UCSD-AML1 (cell line): ENCODE results near the gene HSPG2.
"Not testable (repeated sequence)": the region's sequence is repeated elsewhere in the genome, so short reads cannot be mapped to it uniquely, and the experiment has no call there.

ENCODE experiments used
- DNase-seq: peaks from one replicate; lab custom pipeline; 2025; ENCODE audit not compliant: unreplicated experiment; lab: John Stamatoyannopoulos, UW

Gene HSPG2

DNA sequence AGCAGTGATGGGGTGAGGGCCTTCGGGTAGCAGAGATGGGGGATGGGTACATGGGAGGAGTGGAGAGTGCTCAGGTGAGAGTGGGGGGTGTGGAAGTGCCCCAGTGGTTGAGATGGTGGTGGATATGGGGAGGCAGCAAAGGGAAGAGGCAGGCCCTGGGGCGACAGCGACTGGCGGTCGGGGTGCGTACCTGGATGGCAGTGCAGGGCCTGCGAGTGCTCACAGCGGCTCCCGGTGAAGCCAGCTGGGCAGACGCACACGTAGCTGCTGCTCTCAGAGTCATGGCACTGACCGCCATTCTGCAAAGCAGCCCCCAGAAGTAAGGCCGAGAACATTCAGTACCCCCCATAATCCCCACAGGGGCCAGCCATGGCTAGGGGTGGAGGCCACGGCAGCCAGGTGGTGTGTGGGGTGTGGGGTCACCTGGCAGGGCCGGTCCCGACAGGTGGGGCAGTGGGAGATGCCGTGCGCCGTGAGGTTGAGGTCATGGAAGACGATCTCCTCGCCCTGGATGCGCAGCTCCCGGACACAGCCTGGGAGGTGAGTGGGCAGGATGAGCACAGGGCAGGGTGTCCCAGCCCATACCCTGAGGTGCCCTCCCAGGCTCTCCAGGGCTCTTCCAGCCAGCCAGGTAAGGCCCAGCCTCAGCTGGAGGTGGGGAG lies 106.2 kb downstream of the HSPG2 start:
- no peak for DNase-seq

GRCh38 chr1:21829294-21829693 lies 107.8 kb downstream of the HSPG2 start:
- DNase-seq, result no peak

- no peak for DNase-seq
These were observed 108.5 kb downstream of the HSPG2 start for GRCh38 chr1:21828506-21829210.

DNA sequence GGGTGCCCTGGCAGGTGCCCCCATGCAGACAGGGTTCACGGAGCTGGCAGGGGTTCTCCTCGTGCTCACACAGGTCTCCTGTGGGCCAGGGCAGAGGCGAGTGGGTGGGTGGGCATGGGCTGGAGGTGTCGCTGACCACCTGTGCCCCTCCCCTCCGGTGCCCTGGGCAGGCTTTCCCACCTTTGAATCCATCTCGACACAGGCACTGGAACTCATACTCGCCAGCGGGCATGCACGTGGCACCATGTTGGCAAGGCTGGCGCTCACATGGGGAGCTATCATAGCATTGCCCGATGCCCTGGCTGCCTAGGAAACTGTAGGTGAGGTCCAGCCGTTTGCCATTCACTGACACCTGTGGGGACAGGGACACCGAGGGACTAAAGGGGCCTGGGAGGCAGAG lies 109.0 kb downstream of the HSPG2 start:
- no peak for DNase-seq

GRCh38 chr1:21827141-21827679 lies 109.9 kb downstream of the HSPG2 start:
- DNase-seq, result no peak

DNA sequence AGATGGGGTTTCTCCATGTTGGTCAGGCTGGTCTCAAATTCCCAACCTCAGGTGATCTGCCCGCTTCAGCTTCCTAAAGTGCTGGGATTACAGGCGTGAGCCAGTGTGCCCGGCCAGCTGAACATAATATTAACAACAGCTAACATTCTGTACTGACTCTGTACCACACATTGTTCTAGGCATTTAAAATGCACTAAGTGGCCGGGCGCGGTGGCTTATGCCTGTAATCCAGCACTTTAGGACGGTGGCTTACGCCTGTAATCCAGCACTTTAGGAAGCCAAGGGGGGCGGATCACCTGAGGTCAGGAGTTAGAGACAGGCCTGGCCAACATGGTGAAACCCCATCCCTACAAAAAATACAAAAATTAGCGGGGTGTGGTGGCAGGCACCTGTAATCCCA lies 110.4 kb downstream of the HSPG2 start:
- not testable (repeated sequence) for DNase-seq

DNA sequence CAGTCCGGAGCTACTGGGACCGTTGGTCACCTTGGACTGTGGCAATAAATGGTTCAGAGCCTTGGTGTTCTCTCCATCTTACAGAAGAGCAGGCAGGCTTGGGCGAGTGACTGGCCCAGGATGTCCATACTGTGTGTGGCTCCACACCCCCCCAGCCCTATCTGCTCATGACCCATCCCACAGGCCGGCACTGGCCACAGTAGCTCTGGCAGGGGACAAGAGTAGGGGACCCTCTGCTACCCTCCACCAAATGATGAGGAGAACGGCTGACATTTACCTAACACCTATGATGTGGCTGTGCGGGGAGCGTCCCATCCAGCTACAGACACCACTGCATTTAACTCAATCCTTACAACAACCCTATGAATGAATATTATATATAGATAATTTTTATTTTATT lies 111.7 kb downstream of the HSPG2 start:
- DNase-seq, result no peak

DNA sequence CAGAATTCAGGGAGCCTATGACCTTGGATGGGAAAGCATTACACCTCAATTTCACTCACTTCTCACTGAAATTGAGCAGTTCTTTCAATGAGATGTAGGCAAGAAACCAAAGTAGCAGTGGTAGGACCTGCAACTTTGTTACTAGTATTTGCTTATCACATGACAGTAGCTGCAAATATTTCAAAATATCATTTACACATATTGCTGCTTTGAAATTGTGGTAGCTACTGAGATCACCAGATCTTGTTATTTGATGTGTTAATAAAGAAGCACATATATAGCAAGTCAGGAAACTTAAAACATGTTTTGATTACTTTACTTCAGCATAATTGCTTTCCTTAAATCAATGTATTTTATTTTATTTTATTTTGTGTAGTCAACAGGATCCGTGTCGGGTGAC lies 112.2 kb downstream of the HSPG2 start:
- DNase-seq, result no peak

GRCh38 chr1:21823980-21824702 lies 113.0 kb downstream of the HSPG2 start:
- no peak for DNase-seq

- DNase-seq, result no peak
These were observed 113.7 kb downstream of the HSPG2 start for GRCh38 chr1:21823206-21823979.

GRCh38 chr1:21822349-21822748 lies 114.8 kb downstream of the HSPG2 start:
- no peak for DNase-seq

GRCh38 chr1:21821385-21822019 lies 115.6 kb downstream of the HSPG2 start:
- DNase-seq, result no peak

GRCh38 chr1:21820597-21821232 lies 116.4 kb downstream of the HSPG2 start:
- DNase-seq, result no peak

DNA sequence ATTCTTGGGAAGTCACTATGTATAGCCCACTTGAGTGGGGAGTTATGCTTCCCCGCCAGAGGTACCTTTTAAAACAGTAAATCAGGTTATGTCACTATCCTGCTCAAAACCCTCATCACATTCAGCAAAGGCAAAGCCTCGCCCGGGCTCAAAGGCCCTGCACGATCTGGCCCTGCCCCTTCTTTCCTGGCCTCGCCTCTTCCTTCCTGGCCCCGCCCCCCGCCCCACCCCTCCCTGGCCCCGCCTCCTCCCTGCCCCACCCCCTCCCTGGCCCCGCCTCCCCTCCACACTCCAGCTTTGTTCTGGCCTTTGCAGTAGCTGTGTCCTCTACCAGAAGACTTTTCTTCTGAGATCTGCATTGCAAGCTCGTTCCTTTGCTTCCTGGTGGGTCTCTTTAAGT lies 118.5 kb downstream of the HSPG2 start:
- peak; percentile 65 for DNase-seq

DNA sequence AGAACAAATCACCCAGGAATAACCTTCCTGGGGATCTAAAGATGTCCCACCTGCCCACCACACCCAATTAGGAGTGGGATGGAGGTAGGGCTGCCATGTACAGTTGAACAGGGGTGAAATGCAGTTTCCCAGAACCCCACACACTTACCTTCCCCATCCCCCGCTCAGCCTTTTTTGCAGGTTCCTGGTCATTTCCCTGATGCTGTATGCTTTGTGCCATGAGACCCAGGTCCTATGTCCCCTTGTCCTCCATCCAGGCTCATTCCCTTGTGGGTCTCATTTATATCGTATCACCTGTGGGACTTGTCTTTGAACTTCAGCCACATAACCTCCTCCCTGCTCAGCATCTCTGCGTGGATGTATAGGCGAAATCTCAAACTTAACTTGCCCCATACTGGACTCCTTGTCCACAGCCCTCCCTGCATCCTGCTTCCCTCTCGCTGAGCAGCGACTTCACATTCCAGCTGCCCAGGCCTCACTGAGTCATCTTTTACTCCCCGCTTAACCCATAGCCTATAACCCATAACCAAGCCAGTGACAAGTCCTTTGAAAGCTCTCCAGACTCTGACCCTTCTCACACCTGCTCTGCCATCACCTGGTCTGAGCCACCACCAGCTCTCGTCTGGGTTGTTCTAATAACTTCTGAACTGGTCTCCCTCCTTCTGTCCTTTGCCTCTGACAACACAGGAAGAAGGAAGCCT lies 120.4 kb downstream of the HSPG2 start:
- DNase-seq, result no peak

DNA sequence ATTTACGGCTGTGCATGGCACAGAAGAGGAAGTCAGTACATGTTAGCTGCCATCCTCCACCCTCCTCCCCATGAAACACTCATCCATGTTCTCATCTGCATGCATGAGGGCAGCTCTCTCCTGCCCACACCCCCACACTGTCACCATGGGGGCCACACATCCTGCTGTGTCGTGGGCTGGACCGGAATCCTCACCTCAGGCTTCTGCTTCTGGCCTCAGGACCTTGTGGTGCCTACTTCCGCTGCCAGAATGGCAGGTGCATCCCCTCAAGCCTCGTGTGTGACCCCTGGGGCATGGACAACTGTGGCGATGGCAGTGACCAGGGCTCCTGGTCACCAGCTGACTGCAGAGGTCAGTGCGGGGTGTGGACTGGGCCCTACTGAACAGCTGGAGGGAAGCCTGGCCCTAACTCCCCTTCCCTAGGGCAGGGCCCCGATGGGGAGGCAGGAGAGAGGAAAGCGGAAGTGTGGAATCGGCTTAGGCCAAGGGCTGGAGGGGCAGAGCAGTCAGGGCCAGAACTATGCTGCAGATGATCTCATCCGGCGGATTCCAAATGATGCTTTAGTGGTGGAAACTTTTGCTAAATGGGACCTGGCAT lies 121.3 kb downstream of the HSPG2 start:
- DNase-seq, result peak; percentile 86

DNA sequence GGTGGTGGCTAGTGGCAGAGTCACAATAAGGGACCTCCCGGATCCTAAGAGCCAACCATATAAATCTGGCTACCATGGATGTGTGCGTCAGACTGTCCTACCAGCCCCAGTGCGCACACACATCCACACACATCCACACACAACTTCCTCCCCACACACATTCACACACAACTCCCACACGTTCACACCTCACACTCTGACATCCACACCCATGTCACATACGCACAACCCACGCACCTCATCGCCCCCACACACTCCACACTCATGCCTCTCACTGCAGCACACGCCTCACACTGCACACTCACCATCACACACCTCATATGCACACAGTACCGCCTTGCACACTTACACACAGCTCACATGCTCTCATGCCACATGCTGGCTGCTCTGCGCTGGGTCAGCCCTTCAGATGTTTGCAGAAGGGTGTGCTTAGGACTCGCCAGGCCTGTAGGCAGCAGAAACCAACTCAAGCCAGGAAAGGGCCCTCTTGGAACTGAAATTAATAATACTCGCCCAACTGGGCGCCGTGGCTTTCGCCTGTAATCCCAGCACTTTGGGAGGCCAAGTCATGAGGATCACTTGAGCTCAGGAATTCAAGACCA lies 122.0 kb downstream of the HSPG2 start:
- no peak for DNase-seq

DNA sequence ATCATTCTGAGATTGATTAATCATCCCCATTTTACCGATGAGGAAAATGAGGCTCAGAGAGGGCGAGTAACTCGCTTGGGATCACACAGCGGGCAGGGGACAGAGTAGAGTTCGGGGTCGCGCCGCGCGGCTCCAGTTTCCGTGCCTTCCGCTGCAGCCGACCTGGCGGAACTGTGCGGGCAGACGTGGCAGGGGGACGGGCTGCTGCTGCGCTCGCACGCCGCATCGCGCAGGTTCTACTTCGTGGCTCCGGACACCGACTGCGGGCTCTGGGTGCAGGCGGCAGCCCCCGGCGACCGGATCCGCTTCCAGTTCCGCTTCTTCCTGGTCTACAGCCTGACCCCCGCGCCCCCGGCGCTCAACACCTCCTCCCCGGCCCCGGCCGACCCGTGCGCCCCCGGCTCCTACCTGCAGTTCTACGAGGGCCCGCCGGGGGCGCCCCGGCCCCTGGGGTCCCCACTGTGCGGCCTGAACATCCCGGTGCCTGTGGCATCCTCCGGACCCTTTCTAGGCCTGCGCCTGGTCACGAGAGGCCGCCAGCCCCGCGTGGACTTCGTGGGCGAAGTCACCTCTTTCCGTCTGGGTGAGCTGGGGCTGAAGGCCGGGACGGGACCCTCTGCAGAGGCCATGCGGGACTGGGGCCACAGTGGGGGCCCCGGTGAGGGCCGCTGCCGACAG lies 122.7 kb downstream of the HSPG2 start:
- peak; percentile 87 for DNase-seq
